ENCODE measurements around the gene NES.

NES gene

GRCh38 chr1:156705918-156706656, 28.9 kb upstream of the NES start:
- ATAC-seq: peak; percentile 24

GRCh38 chr1:156705321-156705917, 28.2 kb upstream of the NES start, which contains the start of gene CRABP2:
CRABP2 (minus strand) TSS chr1:156705583; CDS start chr1:156705446, 137 bp downstream.
- peak; percentile 9 for ATAC-seq

More at GRCh38 chr1:156705918-156706656, 28.9 kb upstream of the NES start:
- TF ChIP-seq ZFP3 (CRISPR knock-in tag; IDR thresholded peaks at IDR 0.05): no peak
- TF ChIP-seq TOX (CRISPR knock-in tag; IDR thresholded peaks at IDR 0.05; ENCODE audit: borderline replicate concordance): 0 out of 2 replicates have a peak, but pooled peaks have one; percentile 1
- no peak for TF ChIP-seq ARNTL (CRISPR knock-in tag; IDR thresholded peaks at IDR 0.05; ENCODE audit: borderline replicate concordance, low read depth)
- TF ChIP-seq PATZ1 (CRISPR knock-in tag; IDR thresholded peaks at IDR 0.05; ENCODE audit: borderline replicate concordance): peak; percentile 71; the same call in 1 of the 2 replicates
- TF ChIP-seq ZFP30 (CRISPR knock-in tag; IDR thresholded peaks at IDR 0.05): no peak
- no peak for TF ChIP-seq ESRRG (CRISPR knock-in tag; IDR thresholded peaks at IDR 0.05)
- TF ChIP-seq POU6F1 (CRISPR knock-in tag; IDR thresholded peaks at IDR 0.05; ENCODE audit: borderline replicate concordance, low read depth): no peak
- no peak for TF ChIP-seq CSRNP3 (CRISPR knock-in tag; IDR thresholded peaks at IDR 0.05)

GRCh38 chr1:156704930-156705320, 27.7 kb upstream of the NES start:
- TF ChIP-seq PATZ1 (CRISPR knock-in tag; IDR thresholded peaks at IDR 0.05; ENCODE audit: borderline replicate concordance) (peak; percentile 57), ZNF70 (CRISPR knock-in tag; IDR thresholded peaks at IDR 0.05) (no peak), CSRNP3 (CRISPR knock-in tag; IDR thresholded peaks at IDR 0.05) (no peak), CREB5 (CRISPR knock-in tag; IDR thresholded peaks at IDR 0.05; ENCODE audit: low read depth) (no peak), PPARA (CRISPR knock-in tag; IDR thresholded peaks at IDR 0.05; ENCODE audit: borderline replicate concordance) (no peak), CSDC2 (CRISPR knock-in tag; IDR thresholded peaks at IDR 0.05) (0 out of 2 replicates have a peak, but pooled peaks have one; percentile 46), ZNF565 (CRISPR knock-in tag; conservative IDR thresholded peaks at IDR 0.05; ENCODE audit: low read depth) (no peak), POU6F1 (CRISPR knock-in tag; IDR thresholded peaks at IDR 0.05; ENCODE audit: borderline replicate concordance, low read depth) (peak; percentile 85; the same call in 1 of the 2 replicates), ZFP3 (CRISPR knock-in tag; IDR thresholded peaks at IDR 0.05) (0 out of 2 replicates have a peak, but pooled peaks have one; percentile 45), ESRRG (CRISPR knock-in tag; IDR thresholded peaks at IDR 0.05) (no peak), BACH2 (CRISPR knock-in tag; IDR thresholded peaks at IDR 0.05; ENCODE audit: borderline replicate concordance) (no peak)
- peak; percentile 40 for ATAC-seq

More at GRCh38 chr1:156705321-156705917, 28.2 kb upstream of the NES start, which contains the start of gene CRABP2:
- TF ChIP-seq TOX (CRISPR knock-in tag; IDR thresholded peaks at IDR 0.05; ENCODE audit: borderline replicate concordance): peak; percentile 39; the same call in 1 of the 2 replicates
- no peak for TF ChIP-seq TSHZ2 (CRISPR knock-in tag; IDR thresholded peaks at IDR 0.05)
